ENCODE results near the gene NDUFAF2.
"Not testable (repeated sequence)": the region's sequence is repeated elsewhere in the genome, so short reads cannot be mapped to it uniquely, and the experiment has no call there.

- TF ChIP-seq POLR2AphosphoS5, CTCF, POLR2A, EP300 (IDR thresholded peaks at IDR 0.05): not testable (repeated sequence)
Measured at GRCh38 chr5:61187352-61187751, 242.3 kb downstream of the NDUFAF2 start.

All from gastroesophageal sphincter (tissue), 3 donors.